Karpas-422 (cell line): ENCODE results near the gene GPM6B. TPM values are rescaled to one million over a fixed set of nuclear protein-coding genes. Genes with fewer than 3 reads are reported as not detected.

Experiments
- DNase-seq: peaks from one replicate; pipeline ENCODE4 v3.0.0-alpha.2; 2015
- H2AFZ ChIP-seq: fragments of 200-600 bp; sonication (generic); 2 replicates; pipeline ENCODE4 v1.6.1; 2014; ENCODE audit warnings: antibody characterized with exemption, low read length, mixed read lengths
- H3K27ac ChIP-seq: fragments of 200-600 bp; sonication (generic); 2 replicates; pipeline ENCODE4 v1.5.1; 2014; ENCODE audit warnings: mild to moderate bottlenecking, low read length, moderate library complexity
- H3K27me3 ChIP-seq: fragments of 200-600 bp; sonication (generic); 2 replicates; pipeline ENCODE4 v1.6.1; 2014; ENCODE audit warnings: low read length, mixed read lengths
- H3K36me3 ChIP-seq: fragments of 200-600 bp; sonication (generic); 2 replicates; pipeline ENCODE4 v1.6.1; 2014; ENCODE audit warnings: low read length, mixed read lengths; ENCODE audit not compliant: insufficient read depth
- H3K4me1 ChIP-seq: fragments of 200-600 bp; sonication (generic); 2 replicates; pipeline ENCODE4 v1.6.1; 2014; ENCODE audit warnings: mild to moderate bottlenecking, low read length, mixed read lengths
- H3K4me2 ChIP-seq: fragments of 200-600 bp; sonication (generic); 2 replicates; pipeline ENCODE4 v1.6.1; 2014; ENCODE audit warnings: low read length, low read depth, mild to moderate bottlenecking; ENCODE audit not compliant: poor library complexity, severe bottlenecking
- H3K4me3 ChIP-seq: fragments of 200-600 bp; sonication (generic); 2 replicates; pipeline ENCODE4 v1.5.1; 2014; ENCODE audit warnings: mild to moderate bottlenecking, antibody characterized with exemption, low read length, mixed read lengths
- H3K79me2 ChIP-seq: fragments of 200-600 bp; sonication (generic); 2 replicates; pipeline ENCODE4 v1.6.1; 2014; ENCODE audit warnings: mild to moderate bottlenecking, low read length, mixed read lengths
- H3K9ac ChIP-seq: fragments of 200-600 bp; sonication (generic); 2 replicates; pipeline ENCODE4 v1.6.0; 2014; ENCODE audit warnings: low read length
- H3K9me2 ChIP-seq: fragments of 200-600 bp; sonication (generic), shearing (Covaris generic); replicated peaks from 2 replicates; pipeline ENCODE4 v1.6.0; 2014; ENCODE audit warnings: mild to moderate bottlenecking, low read length, moderate library complexity; ENCODE audit not compliant: insufficient read depth
- H3K9me3 ChIP-seq: fragments of 300-700, 200-600 bp; sonication (generic); 2 replicates; pipeline ENCODE4 v1.6.1; 2014; ENCODE audit warnings: low read length, mixed read lengths
- H4K20me1 ChIP-seq: fragments of 200-600 bp; sonication (generic); 2 replicates; pipeline ENCODE4 v1.6.1; 2014; ENCODE audit warnings: mild to moderate bottlenecking, antibody characterized with exemption, low read length, low read depth; ENCODE audit not compliant: insufficient read depth
- total RNA-seq: library from RNA; depleted of rRNA; stranded (reverse); fragments of >200 nt; shearing (Covaris generic); gene quantifications from 2 replicates; pipeline ENCODE4 v1.2.3, GENCODE V29; 2014; ENCODE audit warnings: low replicate concordance; rRNA removed

Gene GPM6B
- total RNA-seq: not detected in 2 replicates

GRCh38 chrX:13816643-13817627 lies at the start of gene GPM6B:
GPM6B (minus strand) TSS chrX:13817093; CDS start chrX:13816904, 189 bp downstream.
- no peak within 1 kb of the TSS for H3K4me3 ChIP-seq
- H3K79me2 ChIP-seq: no peaks in the 10 kb centered on the region
- no peak for DNase-seq

GRCh38 chrX:13864264-13864663 lies 47.4 kb upstream of the GPM6B start:
- no peaks in the 10 kb centered on the region for H3K27me3 ChIP-seq
- H3K4me2 ChIP-seq: no peak overlapping the region
- no peaks in the 10 kb centered on the region for H3K4me1 ChIP-seq
- H4K20me1 ChIP-seq: no peaks in the 10 kb centered on the region
- H3K36me3 ChIP-seq: no peaks in the 10 kb centered on the region
- no peaks in the 10 kb centered on the region for H3K9me3 ChIP-seq
- no peak for DNase-seq
- no peaks in the 10 kb centered on the region for H3K9me2 ChIP-seq
- no peak overlapping the region for H2AFZ ChIP-seq
- H3K9ac ChIP-seq: no peak overlapping the region
- no peaks in the 10 kb centered on the region for H3K79me2 ChIP-seq
- H3K4me3 ChIP-seq: no peak overlapping the region
- H3K27ac ChIP-seq: no peak overlapping the region

More at GRCh38 chrX:13816643-13817627, at the start of gene GPM6B:
- Histone ChIP-seq H3K9ac (no peak within 1 kb of the TSS), H3K36me3 (no peaks in the 10 kb centered on the region), H4K20me1 (no peaks in the 10 kb centered on the region), H3K9me3 (no peaks in the 10 kb centered on the region), H3K27ac (no peak within 1 kb of the TSS), H3K9me2 (no peaks in the 10 kb centered on the region), H3K27me3 (0 out of 2 replicates have a peak, but pooled peaks cover 2% of the 10 kb centered on the region), H3K4me2 (no peak within 1 kb of the TSS), H3K4me1 (no peaks in the 10 kb centered on the region), H2AFZ (no peak within 1 kb of the TSS)

GRCh38 chrX:13863324-13863723 lies 46.4 kb upstream of the GPM6B start:
- Histone ChIP-seq H3K4me1 (no peaks in the 10 kb centered on the region), H3K27me3 (no peaks in the 10 kb centered on the region), H2AFZ (no peak overlapping the region), H3K9me3 (no peaks in the 10 kb centered on the region), H3K9me2 (no peaks in the 10 kb centered on the region), H3K4me2 (no peak overlapping the region), H3K27ac (no peak overlapping the region), H4K20me1 (no peaks in the 10 kb centered on the region), H3K4me3 (no peak overlapping the region), H3K36me3 (no peaks in the 10 kb centered on the region), H3K9ac (no peak overlapping the region), H3K79me2 (no peaks in the 10 kb centered on the region)
- no peak for DNase-seq

- Histone ChIP-seq H3K4me3 (no peak overlapping the region), H3K27ac (no peak overlapping the region), H3K9me3 (no peaks in the 10 kb centered on the region), H3K4me2 (no peak overlapping the region), H3K9me2 (no peaks in the 10 kb centered on the region), H2AFZ (no peak overlapping the region), H3K36me3 (no peaks in the 10 kb centered on the region), H3K4me1 (no peaks in the 10 kb centered on the region), H3K79me2 (no peaks in the 10 kb centered on the region), H4K20me1 (no peaks in the 10 kb centered on the region; the same call in 1 of the 2 replicates), H3K27me3 (no peaks in the 10 kb centered on the region), H3K9ac (no peak overlapping the region)
- no peak for DNase-seq
Observed at GRCh38 chrX:13859724-13860123, 42.8 kb upstream of the GPM6B start.

- no peaks in the 10 kb centered on the region for H3K27me3 ChIP-seq
- no peaks in the 10 kb centered on the region for H3K9me3 ChIP-seq
- H3K36me3 ChIP-seq: no peaks in the 10 kb centered on the region
- H4K20me1 ChIP-seq: no peaks in the 10 kb centered on the region; the same call in 1 of the 2 replicates
- no peak overlapping the region for H3K4me2 ChIP-seq
- no peak overlapping the region for H3K4me3 ChIP-seq
- H2AFZ ChIP-seq: no peak overlapping the region
- DNase-seq: no peak
- H3K9ac ChIP-seq: no peak overlapping the region
- H3K79me2 ChIP-seq: no peaks in the 10 kb centered on the region
- H3K9me2 ChIP-seq: no peaks in the 10 kb centered on the region
- no peaks in the 10 kb centered on the region for H3K4me1 ChIP-seq
- H3K27ac ChIP-seq: no peak overlapping the region
Observed at GRCh38 chrX:13857804-13858203, 40.9 kb upstream of the GPM6B start.

GRCh38 chrX:13855689-13856450 lies 39.0 kb upstream of the GPM6B start:
- Histone ChIP-seq H3K4me3 (no peak overlapping the region), H3K9ac (no peak overlapping the region)
- DNase-seq: no peak

GRCh38 chrX:13854003-13854402 lies 37.1 kb upstream of the GPM6B start:
- no peaks in the 10 kb centered on the region for H3K9me3 ChIP-seq
- H2AFZ ChIP-seq: no peak overlapping the region
- no peaks in the 10 kb centered on the region for H3K36me3 ChIP-seq
- H3K9ac ChIP-seq: no peak overlapping the region
- H3K27me3 ChIP-seq: no peaks in the 10 kb centered on the region
- DNase-seq: no peak
- H3K4me3 ChIP-seq: no peak overlapping the region
- no peak overlapping the region for H3K4me2 ChIP-seq
- no peaks in the 10 kb centered on the region for H3K79me2 ChIP-seq
- no peaks in the 10 kb centered on the region for H3K4me1 ChIP-seq
- H4K20me1 ChIP-seq: no peaks in the 10 kb centered on the region; the same call in 1 of the 2 replicates
- no peak overlapping the region for H3K27ac ChIP-seq
- H3K9me2 ChIP-seq: no peaks in the 10 kb centered on the region

More at GRCh38 chrX:13855689-13856450, 39.0 kb upstream of the GPM6B start:
- no peak overlapping the region for H3K27ac ChIP-seq
- no peak overlapping the region for H2AFZ ChIP-seq
- no peaks in the 10 kb centered on the region; the same call in 1 of the 2 replicates for H4K20me1 ChIP-seq
- H3K79me2 ChIP-seq: no peaks in the 10 kb centered on the region
- H3K27me3 ChIP-seq: no peaks in the 10 kb centered on the region
- no peaks in the 10 kb centered on the region for H3K4me1 ChIP-seq
- H3K9me2 ChIP-seq: no peaks in the 10 kb centered on the region
- H3K9me3 ChIP-seq: no peaks in the 10 kb centered on the region
- no peaks in the 10 kb centered on the region for H3K36me3 ChIP-seq
- H3K4me2 ChIP-seq: no peak overlapping the region
